Mesothelial cell of epicardium (in vitro differentiated cells): Measurements from ENCODE around the gene AURKA. TPM values are rescaled to one million over a fixed set of nuclear protein-coding genes. Genes with fewer than 3 reads are reported as not detected.

Source experiments
- DNase-seq, 2 experiments: peaks; one replicate each; pipeline ENCODE4 v3.0.0; 2021; ENCODE audit warnings: low spot score in 2 of 2; ENCODE audit not compliant: unreplicated experiment in 2 of 2
- H3K27ac Mint-ChIP-seq: 2 replicates; pipeline ENCODE4 v1.8.0; 2021; ENCODE audit warnings: mixed read lengths
- H3K27me3 Mint-ChIP-seq: 2 replicates; pipeline ENCODE4 v1.8.0; 2021; ENCODE audit warnings: low read depth, mixed read lengths
- H3K36me3 Mint-ChIP-seq: 2 replicates; pipeline ENCODE4 v1.8.0; 2021; ENCODE audit warnings: mixed read lengths
- H3K4me1 Mint-ChIP-seq: 2 replicates; pipeline ENCODE4 v1.8.0; 2021; ENCODE audit warnings: mixed read lengths
- H3K4me3 Mint-ChIP-seq: 2 replicates; pipeline ENCODE4 v1.8.0; 2021; ENCODE audit warnings: mild to moderate bottlenecking, moderate library complexity, mixed read lengths
- H3K9me3 Mint-ChIP-seq: 2 replicates; pipeline ENCODE4 v1.8.0; 2021; ENCODE audit warnings: mixed read lengths
- total RNA-seq: library from RNA; stranded (reverse); gene quantifications from 3 replicates; pipeline ENCODE4 v1.2.1, GENCODE V29; 2021
- TF ChIP-seq, protein P1 (sequence below): fragments of 200-600 bp; sonication (generic); IDR thresholded peaks from one replicate; pipeline ENCODE4 v1.5.0; 2021; ENCODE audit warnings: antibody characterized with exemption; ENCODE audit not compliant: unreplicated experiment

AURKA gene
- total RNA-seq, 1 donor from 2014 or later = 14.4 TPM

DNA sequence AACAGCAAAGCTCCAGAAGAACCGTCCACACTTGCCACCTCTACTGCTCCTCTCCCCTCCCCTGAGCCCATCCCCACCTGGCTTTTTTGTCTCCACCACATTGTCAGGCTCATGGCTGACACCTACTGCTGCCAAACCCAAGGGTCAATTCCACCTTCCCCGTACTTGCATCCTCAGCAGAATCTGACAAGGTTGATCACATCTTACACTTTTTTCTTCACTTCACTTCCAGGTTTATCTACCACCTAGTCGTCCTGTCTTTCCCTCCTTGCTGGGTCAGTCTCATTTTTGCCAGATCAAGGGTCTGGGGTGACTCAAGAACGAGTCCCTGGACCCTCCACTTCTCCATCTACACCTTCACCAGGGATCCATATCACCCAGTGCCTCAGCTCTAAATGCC, 3.1 kb downstream of the AURKA start:
- DNase-seq = no peak
- Mint-ChIP-seq H3K27me3 (no peaks in the 10 kb centered on the region), H3K36me3 (peaks cover 16% of the 10 kb centered on the region), H3K4me1 (peaks cover 19% of the 10 kb centered on the region), H3K27ac (no peak overlapping the region), H3K9me3 (no peaks in the 10 kb centered on the region), H3K4me3 (no peak overlapping the region)
- TF ChIP-seq, protein P1, sequence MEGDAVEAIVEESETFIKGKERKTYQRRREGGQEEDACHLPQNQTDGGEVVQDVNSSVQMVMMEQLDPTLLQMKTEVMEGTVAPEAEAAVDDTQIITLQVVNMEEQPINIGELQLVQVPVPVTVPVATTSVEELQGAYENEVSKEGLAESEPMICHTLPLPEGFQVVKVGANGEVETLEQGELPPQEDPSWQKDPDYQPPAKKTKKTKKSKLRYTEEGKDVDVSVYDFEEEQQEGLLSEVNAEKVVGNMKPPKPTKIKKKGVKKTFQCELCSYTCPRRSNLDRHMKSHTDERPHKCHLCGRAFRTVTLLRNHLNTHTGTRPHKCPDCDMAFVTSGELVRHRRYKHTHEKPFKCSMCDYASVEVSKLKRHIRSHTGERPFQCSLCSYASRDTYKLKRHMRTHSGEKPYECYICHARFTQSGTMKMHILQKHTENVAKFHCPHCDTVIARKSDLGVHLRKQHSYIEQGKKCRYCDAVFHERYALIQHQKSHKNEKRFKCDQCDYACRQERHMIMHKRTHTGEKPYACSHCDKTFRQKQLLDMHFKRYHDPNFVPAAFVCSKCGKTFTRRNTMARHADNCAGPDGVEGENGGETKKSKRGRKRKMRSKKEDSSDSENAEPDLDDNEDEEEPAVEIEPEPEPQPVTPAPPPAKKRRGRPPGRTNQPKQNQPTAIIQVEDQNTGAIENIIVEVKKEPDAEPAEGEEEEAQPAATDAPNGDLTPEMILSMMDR = no peak

DNA sequence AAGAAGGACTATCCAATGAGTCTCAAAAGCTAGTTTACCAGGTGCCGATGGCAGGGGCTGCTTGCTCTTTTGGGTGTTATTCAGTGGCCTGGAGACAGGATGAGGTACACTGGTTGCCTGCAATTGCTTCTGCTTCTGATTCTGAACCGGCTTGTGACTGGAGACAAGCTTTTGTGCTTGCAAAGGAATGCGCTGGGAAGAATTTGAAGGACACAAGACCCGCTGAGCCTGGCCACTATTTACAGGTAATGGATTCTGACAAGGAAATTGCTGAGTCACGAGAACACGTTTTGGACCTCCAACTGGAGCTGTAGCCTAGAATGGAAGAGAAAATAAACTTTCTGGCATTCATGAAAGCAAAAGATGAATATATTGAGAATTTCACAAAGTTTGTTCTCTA, 5.8 kb downstream of the AURKA start:
- peaks cover 16% of the 10 kb centered on the region for H3K36me3 Mint-ChIP-seq
- peaks cover 20% of the 10 kb centered on the region for H3K4me1 Mint-ChIP-seq
- H3K27me3 Mint-ChIP-seq = no peaks in the 10 kb centered on the region
- TF ChIP-seq, protein P1 = no peak
- no peak overlapping the region for H3K27ac Mint-ChIP-seq
- H3K4me3 Mint-ChIP-seq = no peak overlapping the region
- no peaks in the 10 kb centered on the region for H3K9me3 Mint-ChIP-seq
- DNase-seq = no peak

DNA sequence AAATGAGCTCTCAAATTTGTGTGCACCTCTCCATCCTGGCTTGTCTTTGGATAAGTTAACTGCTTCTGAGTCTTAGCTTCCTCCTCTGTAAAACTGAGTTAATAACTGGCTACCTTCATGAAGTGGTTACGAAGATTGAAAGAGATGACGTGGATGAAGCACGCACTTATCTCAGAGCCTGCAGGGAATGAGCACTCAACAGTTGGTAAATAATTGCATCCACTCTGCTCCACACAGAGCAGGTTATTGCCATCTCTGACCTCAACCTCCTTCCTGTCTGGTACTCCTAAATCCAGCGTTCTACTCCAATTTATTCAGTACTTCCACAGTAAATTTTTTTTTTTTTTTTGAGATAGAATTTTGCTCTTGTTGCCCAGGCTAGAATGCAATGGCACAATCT, 6.9 kb downstream of the AURKA start:
- no peak overlapping the region for H3K4me3 Mint-ChIP-seq
- H3K4me1 Mint-ChIP-seq = peaks cover 17% of the 10 kb centered on the region
- no peak for DNase-seq
- TF ChIP-seq, protein P1 = no peak
- peaks cover 19% of the 10 kb centered on the region for H3K36me3 Mint-ChIP-seq
- H3K27ac Mint-ChIP-seq = no peak overlapping the region
- no peaks in the 10 kb centered on the region for H3K27me3 Mint-ChIP-seq
- no peaks in the 10 kb centered on the region for H3K9me3 Mint-ChIP-seq

DNA sequence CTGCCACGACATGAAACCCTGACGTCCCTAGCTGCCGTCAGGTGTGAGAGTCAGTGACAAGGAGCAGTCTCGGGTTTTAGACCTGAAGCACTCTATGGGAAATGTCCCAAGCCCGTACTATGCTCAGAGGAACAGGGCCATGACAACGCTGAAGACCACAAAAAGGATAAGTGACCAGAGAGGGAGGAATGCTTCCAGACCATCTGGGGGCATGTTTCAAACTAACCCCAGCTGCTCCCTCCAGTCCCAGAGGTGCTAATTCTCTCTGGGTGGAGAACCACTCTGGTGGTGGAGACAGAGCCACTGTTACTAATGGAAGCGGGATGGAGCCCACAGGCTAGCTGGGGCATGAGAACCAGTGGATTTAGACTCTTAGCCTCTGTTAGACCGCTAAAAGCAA, 8.7 kb downstream of the AURKA start:
- Mint-ChIP-seq H3K4me1 (peaks cover 17% of the 10 kb centered on the region), H3K4me3 (no peak overlapping the region), H3K9me3 (no peaks in the 10 kb centered on the region), H3K27me3 (no peaks in the 10 kb centered on the region), H3K36me3 (peaks cover 22% of the 10 kb centered on the region), H3K27ac (peak overlapping the region; percentile 58)
- DNase-seq = no peak
- TF ChIP-seq, protein P1 = no peak

DNA sequence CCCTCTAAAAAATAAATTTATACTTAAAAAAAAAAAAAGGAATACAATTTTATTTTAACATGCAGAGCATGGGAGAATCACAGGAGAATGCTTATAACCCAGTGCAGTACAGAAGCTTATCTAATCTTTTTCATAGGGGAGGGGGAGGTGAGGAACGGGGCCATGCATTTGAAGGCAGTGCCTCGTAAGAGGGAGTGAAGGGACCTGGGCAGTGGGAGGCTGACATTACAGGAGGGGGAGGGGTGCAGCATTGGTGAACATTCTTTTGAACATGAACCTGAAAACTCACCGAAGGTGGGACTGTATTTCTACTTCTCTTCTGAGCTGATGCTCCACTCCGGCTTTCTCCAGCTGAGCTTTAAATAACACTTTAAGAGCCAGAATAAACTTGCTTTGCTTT, 9.3 kb downstream of the AURKA start:
- TF ChIP-seq, protein P1 = no peak
- no peaks in the 10 kb centered on the region for H3K9me3 Mint-ChIP-seq
- H3K27me3 Mint-ChIP-seq = no peaks in the 10 kb centered on the region
- no peak for DNase-seq
- peak overlapping the region; percentile 58 for H3K27ac Mint-ChIP-seq
- H3K4me1 Mint-ChIP-seq = peaks cover 17% of the 10 kb centered on the region
- H3K36me3 Mint-ChIP-seq = peaks cover 23% of the 10 kb centered on the region
- peak overlapping the region; percentile 20 for H3K4me3 Mint-ChIP-seq

DNA sequence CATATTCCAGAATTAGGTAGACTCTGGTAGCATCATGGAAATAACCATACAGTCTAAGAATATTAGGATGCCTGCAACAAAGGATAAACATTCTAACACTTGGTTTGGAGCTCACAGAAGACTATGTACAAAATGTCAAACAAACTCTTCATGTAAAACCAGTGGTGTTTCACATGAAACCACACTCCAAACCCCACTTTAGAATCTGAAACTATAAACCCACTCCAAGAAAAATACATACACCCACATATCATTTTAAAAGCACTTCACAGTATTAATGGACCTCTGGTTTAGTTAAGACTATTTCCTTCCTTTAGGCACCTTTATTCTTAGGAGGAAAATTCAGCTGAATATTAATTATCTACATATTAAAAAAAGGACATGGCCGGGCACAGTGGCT, 10.5 kb downstream of the AURKA start:
- DNase-seq = no peak
- no peaks in the 10 kb centered on the region for H3K27me3 Mint-ChIP-seq
- H3K27ac Mint-ChIP-seq = no peak overlapping the region
- no peak overlapping the region for H3K4me3 Mint-ChIP-seq
- peaks cover 24% of the 10 kb centered on the region for H3K36me3 Mint-ChIP-seq
- peaks cover 17% of the 10 kb centered on the region for H3K4me1 Mint-ChIP-seq
- TF ChIP-seq, protein P1 = no peak
- no peaks in the 10 kb centered on the region for H3K9me3 Mint-ChIP-seq
